ENCODE data around the gene DPYSL5.
"Not testable (repeated sequence)": the region's sequence is repeated elsewhere in the genome, so short reads cannot be mapped to it uniquely, and the experiment has no call there.

The DPYSL5 gene

GRCh38 chr2:26901326-26902183 lies 53.6 kb downstream of the DPYSL5 start:
- DNase-seq (ENCODE audit: low read depth in 2 of 2): no peak

DNA sequence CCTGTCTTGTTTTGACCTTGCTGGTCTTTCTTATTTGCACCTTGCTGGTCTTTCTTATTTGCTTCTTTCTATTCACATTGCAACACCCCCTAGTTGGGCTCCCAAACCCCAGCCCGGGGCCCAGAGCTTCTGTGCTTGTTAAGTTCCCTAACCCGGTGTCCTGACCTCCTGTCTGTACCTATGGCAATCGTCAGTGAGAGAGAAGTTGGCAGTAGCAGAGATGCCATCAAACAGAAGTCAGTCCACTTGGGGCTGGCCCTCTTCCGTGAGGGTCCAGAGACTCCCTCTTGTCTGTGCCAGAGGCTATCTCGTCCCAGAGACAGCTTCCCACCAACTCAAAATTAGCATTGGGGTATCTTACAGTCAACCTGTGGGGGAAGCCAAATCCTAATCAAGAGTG lies 55.7 kb downstream of the DPYSL5 start:
- no peak for DNase-seq (ENCODE audit: low read depth in 2 of 2)

GRCh38 chr2:26904839-26905238 lies 56.9 kb downstream of the DPYSL5 start:
- DNase-seq (ENCODE audit: low read depth in 2 of 2): no peak

- no peak for DNase-seq (ENCODE audit: low read depth in 2 of 2)
These were observed 57.6 kb downstream of the DPYSL5 start for GRCh38 chr2:26905341-26906198.

DNA sequence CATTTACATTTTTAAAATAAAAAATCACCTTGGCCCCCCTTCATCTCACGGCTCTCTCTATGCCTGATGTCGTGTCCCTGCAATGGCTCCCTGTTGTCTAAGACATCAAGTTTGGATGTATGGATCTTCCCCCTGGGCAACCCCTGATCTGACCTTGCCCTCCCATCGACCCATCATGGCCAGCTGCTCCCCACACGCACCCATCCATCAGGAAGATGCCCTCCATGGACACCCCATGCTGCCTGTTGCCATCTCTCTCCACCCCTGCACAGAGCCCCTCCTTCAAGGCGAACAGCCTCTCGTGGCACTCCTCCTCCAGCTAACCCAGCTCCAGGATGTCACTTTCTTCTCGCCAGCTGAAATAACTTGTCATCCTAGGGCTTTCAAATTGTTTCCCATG lies 59.5 kb downstream of the DPYSL5 start:
- no peak for DNase-seq (ENCODE audit: low read depth in 2 of 2)

DNA sequence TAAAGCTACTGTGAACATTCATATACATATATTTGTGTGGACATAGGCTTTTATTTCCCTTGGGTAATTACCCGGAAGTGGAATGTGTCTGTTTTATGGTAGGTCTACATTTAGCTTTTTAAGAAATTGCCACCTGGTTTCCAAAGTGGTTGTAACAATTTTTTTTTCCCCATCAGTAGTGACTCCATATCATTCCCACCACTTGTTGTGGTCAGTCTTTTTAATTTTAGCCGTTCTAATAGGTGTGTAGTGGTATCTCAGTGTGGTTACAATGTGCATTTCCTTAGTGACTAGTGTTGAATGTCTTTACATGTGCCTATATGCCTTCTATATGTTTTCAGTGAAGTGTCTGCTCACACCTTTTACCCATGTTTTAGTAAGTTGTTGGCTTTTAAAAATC lies 62.2 kb downstream of the DPYSL5 start:
- no peak for DNase-seq (ENCODE audit: low read depth in 2 of 2)

DNA sequence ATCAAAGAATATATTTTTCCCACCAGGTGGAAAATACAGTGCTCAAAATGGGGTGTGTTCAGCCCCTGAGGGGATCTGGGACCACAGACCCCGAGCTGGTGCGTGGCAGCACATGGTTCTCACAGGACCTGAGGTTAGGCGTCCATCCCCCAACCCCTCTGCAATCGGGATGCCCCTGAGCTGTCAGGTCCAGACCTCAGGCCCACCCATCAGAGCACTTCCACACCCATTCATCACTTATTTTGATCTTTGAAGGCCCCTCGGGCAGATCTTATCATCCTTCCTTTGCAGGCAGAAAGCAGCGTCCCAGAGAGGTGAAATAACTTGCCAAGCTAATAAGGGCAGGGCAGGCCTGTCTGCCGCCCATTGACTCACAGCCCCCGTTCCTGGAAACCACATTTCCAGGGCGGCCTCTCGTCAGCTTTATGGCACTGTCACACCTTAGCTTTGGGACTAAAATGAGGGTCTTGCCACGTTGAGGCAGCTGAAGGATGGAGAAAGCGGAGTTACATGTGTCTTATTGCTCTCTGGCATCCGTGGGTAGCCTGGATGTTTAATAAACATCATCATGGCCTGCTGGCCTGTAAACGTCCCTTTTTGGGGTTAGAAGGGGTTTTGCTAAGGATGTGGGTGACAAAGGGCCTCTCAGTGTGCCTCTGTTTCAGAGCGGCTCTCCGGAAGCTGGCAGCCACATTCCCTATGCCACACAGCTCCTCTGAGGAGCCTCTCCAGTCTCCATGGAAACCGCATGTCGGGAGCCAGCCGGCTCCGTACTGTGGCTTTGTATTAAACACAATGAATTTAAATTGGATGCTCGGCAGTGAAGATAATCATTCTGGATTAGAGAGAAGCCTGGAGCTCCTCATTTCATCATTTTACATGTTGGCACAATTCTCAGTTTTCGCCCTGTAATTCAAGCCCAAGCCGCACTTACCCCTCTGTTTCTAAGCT lies 64.3 kb downstream of the DPYSL5 start:
- no peak for DNase-seq (ENCODE audit: low read depth in 2 of 2)

GRCh38 chr2:26913606-26913998 lies 65.7 kb downstream of the DPYSL5 start:
- DNase-seq (ENCODE audit: low read depth in 2 of 2): no peak

GRCh38 chr2:26913999-26914658 lies 66.2 kb downstream of the DPYSL5 start:
- no peak for DNase-seq (ENCODE audit: low read depth in 2 of 2)

DNA sequence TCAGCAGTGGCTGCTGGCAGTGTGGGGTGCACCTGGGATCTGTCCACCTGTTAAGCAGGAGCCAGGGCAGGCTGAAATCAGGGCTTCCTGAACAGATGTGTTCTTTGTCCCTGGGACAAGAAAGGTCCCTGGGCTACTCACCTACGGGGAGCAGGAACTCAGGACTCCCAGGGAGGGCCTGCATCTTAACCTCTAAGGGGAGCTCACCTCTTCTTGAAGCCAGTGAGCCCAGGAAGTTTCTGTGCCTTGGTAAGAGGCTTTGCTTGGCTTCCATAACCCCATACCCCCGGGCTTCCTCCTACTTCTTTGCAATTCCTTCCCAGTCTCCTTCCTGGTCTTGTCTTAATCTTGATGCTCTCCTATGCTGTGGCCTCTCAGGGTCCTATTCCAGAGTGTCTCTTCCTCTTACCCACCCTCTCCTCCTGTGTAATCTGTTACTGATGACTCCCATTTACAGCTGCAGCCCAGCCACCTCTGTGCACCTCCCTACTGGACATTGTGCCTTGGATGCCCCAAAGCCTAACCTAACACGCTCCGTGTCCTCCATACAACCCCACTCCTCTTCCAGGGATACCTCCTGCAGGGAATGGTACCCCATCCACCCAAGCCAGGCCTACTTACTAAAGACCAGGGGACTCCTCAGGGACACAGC lies 66.9 kb downstream of the DPYSL5 start:
- no peak for DNase-seq (ENCODE audit: low read depth in 2 of 2)

DNA sequence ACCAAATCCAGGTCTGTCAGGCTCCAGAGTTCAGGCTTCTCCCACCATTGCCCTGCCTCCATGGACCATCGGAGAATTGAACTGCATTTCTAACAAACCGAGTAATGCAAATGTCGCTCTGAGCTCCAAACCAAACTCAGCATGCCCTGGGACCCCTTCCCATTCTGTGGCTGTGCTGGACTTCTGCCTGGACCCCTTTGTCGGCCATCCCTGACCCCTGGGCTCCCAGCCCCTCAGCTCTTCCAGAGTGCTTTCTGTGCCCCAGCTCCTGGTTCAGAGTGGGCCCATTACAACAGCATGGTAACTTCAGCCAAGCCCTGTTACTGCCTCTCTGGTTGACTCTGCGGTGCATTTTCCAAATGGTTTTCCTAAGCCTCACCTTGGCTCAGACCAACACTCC lies 67.4 kb downstream of the DPYSL5 start:
- DNase-seq (ENCODE audit: low read depth in 2 of 2): no peak

GRCh38 chr2:26916128-26916692 lies 68.3 kb downstream of the DPYSL5 start:
- DNase-seq (ENCODE audit: low read depth in 2 of 2): no peak

- no peak for DNase-seq (ENCODE audit: low read depth in 2 of 2)
These were observed 69.4 kb downstream of the DPYSL5 start for GRCh38 chr2:26917135-26917836.

GRCh38 chr2:26921323-26921722 lies 73.4 kb downstream of the DPYSL5 start:
- DNase-seq (ENCODE audit: low read depth in 2 of 2): no peak

DNA sequence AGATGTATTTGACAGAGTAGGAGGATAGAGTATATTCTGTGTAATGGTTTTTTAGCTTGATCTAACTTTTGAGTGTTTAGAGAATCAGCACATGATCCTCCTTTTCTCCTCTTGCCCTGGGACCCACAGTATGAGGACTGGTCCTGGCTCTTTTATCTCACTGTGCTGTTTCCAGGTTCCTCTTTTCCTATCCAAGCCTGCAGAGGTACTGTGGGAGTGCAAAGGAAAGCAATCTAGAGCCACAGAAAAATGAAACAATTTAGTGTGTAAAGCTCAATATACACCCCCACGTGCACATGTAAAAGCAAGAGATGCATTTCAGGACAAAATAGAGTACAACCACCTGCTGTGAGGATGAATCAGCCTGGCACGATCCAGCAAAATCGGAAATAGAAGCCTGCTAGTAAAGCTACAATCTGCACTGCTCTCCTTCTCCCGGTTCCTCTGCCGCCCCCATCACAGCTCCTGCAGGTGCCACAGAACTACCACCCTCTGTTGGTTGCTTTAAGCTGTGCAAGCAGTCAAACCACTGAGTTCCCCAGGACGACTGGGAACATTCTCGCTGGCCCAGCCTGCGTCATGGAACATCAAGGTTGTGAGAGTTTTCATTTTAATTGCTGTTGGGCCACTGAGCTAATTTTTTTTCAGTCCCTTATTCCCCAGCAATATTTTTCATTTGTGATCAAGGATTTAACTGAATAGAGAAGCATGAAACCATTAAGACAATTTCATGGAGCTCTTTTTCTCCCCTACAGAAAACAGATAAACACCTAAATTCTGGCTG lies 74.7 kb downstream of the DPYSL5 start:
- DNase-seq (ENCODE audit: low read depth in 2 of 2): peak; percentile 12 to 14

GRCh38 chr2:26923189-26923466 lies 75.2 kb downstream of the DPYSL5 start:
- DNase-seq (ENCODE audit: low read depth in 2 of 2): not testable (repeated sequence)

DNA sequence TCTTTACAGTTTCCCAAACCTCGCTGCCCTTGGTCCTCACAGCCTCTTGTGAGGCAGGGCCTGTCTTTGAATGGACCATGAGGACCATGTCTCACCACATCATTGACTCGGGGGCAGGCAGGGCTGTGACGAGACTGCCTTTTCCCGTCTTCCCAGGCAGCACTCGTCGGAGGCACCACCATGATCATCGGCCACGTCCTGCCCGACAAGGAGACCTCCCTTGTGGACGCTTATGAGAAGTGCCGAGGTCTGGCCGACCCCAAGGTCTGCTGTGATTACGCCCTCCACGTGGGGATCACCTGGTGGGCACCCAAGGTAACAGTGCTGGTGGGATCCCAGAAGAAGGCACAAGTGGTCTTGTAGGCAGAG lies 76.8 kb downstream of the DPYSL5 start:
- DNase-seq (ENCODE audit: low read depth in 2 of 2): no peak

GRCh38 chr2:26925100-26925791 lies 77.3 kb downstream of the DPYSL5 start:
- no peak for DNase-seq (ENCODE audit: low read depth in 2 of 2)

DNA sequence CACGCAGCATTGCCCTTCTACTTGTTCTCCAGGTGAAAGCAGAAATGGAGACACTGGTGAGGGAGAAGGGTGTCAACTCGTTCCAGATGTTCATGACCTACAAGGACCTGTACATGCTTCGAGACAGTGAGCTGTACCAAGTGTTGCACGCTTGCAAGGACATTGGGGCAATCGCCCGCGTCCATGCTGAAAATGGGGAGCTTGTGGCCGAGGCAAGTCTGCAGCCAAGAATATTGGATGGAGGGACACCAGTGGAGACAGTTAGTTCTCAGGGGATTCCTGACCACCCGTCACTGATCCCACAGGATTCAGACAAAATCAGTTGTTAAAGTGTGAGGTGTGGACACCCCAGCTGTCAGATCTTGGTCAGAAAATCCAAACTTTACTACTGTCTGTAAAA lies 79.3 kb downstream of the DPYSL5 start:
- DNase-seq (ENCODE audit: low read depth in 2 of 2): no peak

Data from stimulated activated CD8-positive, alpha-beta memory T cell treated with anti-CD3 and anti-CD28 coated beads, Interleukin-7, amount 100 ng/mL, for 4 hours (primary cell).